Calu3 (cell line): Measurements from ENCODE around the gene KAZN. TPM values are rescaled to one million over a fixed set of nuclear protein-coding genes. Genes with fewer than 3 reads are reported as not detected.

Experiments used
- BruUV-seq: library from RNA; stranded (reverse); fragments of 400-500 nt; replicated peaks from 2 replicates; lab custom pipeline; 2021; lab: Mats Ljungman, UMichigan
- CTCF ChIA-PET: fragments of 300-600 bp; sonication (Branson Sonifier 250); formaldehyde crosslinking; loops from one replicate; lab custom pipeline; 2022; ENCODE audit warnings: antibody characterized with exemption; lab: Charles Lee
- DNase-seq: peaks from one replicate; pipeline ENCODE4 v3.0.0; 2022
- H3K27ac Mint-ChIP-seq: one replicate; pipeline ENCODE4 v1.8.0; 2022; ENCODE audit warnings: mixed read lengths; ENCODE audit not compliant: unreplicated experiment
- H3K27me3 Mint-ChIP-seq: one replicate; pipeline ENCODE4 v1.8.0; 2022; ENCODE audit warnings: mixed read lengths; ENCODE audit not compliant: unreplicated experiment
- H3K36me3 Mint-ChIP-seq: one replicate; pipeline ENCODE4 v1.8.0; 2022; ENCODE audit warnings: mild to moderate bottlenecking, moderate library complexity, mixed read lengths; ENCODE audit not compliant: insufficient read depth, unreplicated experiment
- H3K4me1 Mint-ChIP-seq: one replicate; pipeline ENCODE4 v1.8.0; 2022; ENCODE audit warnings: mild to moderate bottlenecking, low read depth, mixed read lengths; ENCODE audit not compliant: unreplicated experiment
- H3K4me3 Mint-ChIP-seq: one replicate; pipeline ENCODE4 v1.8.0; 2022; ENCODE audit warnings: mild to moderate bottlenecking, low read depth, moderate library complexity, mixed read lengths; ENCODE audit not compliant: unreplicated experiment
- H3K9me3 Mint-ChIP-seq: one replicate; pipeline ENCODE4 v1.8.0; 2022; ENCODE audit warnings: low read depth, mixed read lengths; ENCODE audit not compliant: unreplicated experiment
- intact Hi-C: fragments of 100-400 bp; cut with micrococcal nuclease; formaldehyde crosslinking; loops from one replicate; pipeline ENCODE4 v1.10.0; 2022; ENCODE audit not compliant: unreplicated experiment
- total RNA-seq: library from RNA; stranded (reverse); gene quantifications from 2 replicates; pipeline ENCODE4 v1.2.3, GENCODE V29; 2022
- TF ChIP-seq, protein P1 (sequence below): fragments of 200-600 bp; IDR thresholded peaks from one replicate; pipeline ENCODE4 v1.8.0; 2022; ENCODE audit warnings: antibody characterized with exemption; ENCODE audit not compliant: unreplicated experiment

KAZN gene
- total RNA-seq, 1 experiment from 2014 or later: 3.6 TPM

DNA sequence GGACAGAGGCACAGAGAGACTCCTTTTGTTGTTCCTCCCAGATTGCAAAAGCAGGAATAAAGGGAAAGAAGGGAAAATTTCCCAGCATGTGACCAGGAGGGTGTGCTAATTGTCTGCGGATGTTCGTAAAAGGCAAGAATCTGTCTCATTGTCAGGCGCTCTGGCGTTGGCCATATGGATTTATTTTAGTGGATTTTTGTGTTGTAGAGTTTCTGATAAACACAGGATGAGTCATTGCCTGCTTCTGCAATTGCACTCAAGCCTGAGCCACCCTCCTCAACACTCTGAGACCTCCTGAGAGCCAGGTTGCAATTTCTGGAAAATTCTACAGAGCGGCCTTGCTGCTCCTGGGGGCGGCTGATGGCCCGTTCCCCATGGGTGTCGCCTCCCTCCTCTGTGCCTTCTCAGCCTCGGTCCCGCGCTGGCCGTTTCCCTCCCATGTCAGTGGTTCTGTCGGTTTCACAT lies 227.7 kb downstream of the KAZN start:
- Mint-ChIP-seq H3K4me1 (no peaks in the 10 kb centered on the region), H3K4me3 (no peak overlapping the region), H3K27ac (no peak overlapping the region), H3K9me3 (no peaks in the 10 kb centered on the region), H3K36me3 (no peaks in the 10 kb centered on the region), H3K27me3 (peaks cover 50% of the 10 kb centered on the region)
- DNase-seq: no peak
- TF ChIP-seq, protein P1, sequence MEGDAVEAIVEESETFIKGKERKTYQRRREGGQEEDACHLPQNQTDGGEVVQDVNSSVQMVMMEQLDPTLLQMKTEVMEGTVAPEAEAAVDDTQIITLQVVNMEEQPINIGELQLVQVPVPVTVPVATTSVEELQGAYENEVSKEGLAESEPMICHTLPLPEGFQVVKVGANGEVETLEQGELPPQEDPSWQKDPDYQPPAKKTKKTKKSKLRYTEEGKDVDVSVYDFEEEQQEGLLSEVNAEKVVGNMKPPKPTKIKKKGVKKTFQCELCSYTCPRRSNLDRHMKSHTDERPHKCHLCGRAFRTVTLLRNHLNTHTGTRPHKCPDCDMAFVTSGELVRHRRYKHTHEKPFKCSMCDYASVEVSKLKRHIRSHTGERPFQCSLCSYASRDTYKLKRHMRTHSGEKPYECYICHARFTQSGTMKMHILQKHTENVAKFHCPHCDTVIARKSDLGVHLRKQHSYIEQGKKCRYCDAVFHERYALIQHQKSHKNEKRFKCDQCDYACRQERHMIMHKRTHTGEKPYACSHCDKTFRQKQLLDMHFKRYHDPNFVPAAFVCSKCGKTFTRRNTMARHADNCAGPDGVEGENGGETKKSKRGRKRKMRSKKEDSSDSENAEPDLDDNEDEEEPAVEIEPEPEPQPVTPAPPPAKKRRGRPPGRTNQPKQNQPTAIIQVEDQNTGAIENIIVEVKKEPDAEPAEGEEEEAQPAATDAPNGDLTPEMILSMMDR: no peak
- intact Hi-C loops: no loop called here
- CTCF ChIA-PET: no interaction called here
- BruUV-seq: no TSS peak

DNA sequence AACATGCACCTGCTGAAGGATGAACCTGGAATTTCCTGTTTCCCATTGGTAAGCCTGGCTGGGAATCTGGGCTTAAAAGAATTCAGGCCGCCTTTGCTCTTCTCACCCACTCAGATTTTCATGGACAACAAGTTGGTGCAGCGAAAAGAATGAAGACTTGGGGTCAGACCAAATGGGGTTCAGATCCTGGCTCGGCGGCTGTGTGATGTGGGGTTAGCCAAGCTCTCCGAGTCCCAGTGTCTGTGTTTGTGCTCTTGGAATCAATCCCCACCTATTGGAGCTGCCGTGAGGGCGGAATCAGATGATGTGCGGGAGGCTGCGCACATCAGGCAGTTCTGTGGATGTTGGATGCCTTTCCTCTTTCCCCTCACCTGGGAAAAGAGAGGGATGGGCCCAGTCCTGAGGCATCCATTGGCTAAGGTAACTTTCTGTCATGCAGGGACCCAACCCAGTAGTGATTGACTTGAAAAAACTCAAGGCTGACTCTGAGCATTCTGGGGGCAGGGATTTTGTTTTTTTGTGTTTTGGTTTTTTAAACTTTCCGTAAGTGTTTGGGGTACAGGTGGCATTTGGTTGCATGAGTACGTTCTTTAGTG lies 228.3 kb downstream of the KAZN start:
- no peaks in the 10 kb centered on the region for H3K36me3 Mint-ChIP-seq
- intact Hi-C loops: no loop called here
- H3K4me1 Mint-ChIP-seq: no peaks in the 10 kb centered on the region
- no peaks in the 10 kb centered on the region for H3K9me3 Mint-ChIP-seq
- peaks cover 54% of the 10 kb centered on the region for H3K27me3 Mint-ChIP-seq
- TF ChIP-seq, protein P1: no peak
- H3K4me3 Mint-ChIP-seq: no peak overlapping the region
- CTCF ChIA-PET: no interaction called here
- no TSS peak for BruUV-seq
- no peak overlapping the region for H3K27ac Mint-ChIP-seq
- no peak for DNase-seq

DNA sequence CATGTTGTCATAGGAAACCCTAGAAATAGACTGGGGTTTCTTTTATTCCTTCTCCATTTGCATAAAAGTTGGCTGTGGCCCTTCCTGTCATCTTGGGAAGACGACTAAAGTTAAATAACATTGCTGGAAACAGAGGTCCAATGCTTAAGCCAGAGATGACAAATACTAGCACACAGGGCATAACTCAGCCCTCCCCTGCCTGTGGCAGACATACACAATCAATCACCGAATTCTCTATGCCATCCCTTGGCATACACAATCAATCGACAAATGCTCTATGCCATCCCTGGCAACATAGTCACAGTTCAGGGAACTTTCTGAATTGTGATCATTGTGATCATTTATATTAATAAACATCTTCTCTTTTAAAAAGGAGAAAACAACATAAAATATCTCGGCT lies 229.4 kb downstream of the KAZN start:
- Mint-ChIP-seq H3K36me3 (no peaks in the 10 kb centered on the region), H3K9me3 (no peaks in the 10 kb centered on the region), H3K4me3 (no peak overlapping the region), H3K27ac (no peak overlapping the region), H3K27me3 (peaks cover 56% of the 10 kb centered on the region), H3K4me1 (no peaks in the 10 kb centered on the region)
- intact Hi-C loops: no loop called here
- DNase-seq: no peak
- TF ChIP-seq, protein P1: no peak
- no TSS peak for BruUV-seq
- CTCF ChIA-PET: interaction anchor here (0.9 kb wide), 1 partner anchor 10 kb away, joined by 3 read pairs; no protein-coding TSS in a partner anchor

DNA sequence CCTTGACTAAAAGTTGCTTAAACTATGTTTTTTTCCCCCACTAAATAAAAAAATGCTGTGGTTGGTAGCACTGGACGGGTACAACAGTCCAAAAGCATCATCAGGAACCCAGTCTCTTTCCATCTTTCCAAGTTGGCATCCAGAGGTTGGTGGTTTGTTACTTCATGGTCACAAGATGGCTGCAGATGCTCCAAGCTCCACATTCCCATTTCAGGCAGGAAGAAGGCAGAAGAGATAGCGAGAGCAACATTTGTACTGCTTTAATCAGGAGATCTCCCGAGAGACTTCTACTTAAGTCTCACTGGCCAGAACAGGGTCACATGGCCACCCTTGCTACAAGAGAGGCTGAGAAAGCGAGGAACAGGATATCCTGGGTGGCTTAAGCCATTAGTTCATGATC lies 230.2 kb downstream of the KAZN start:
- Mint-ChIP-seq H3K27ac (no peak overlapping the region), H3K9me3 (no peaks in the 10 kb centered on the region), H3K4me1 (no peaks in the 10 kb centered on the region), H3K4me3 (no peak overlapping the region), H3K27me3 (peaks cover 52% of the 10 kb centered on the region), H3K36me3 (no peaks in the 10 kb centered on the region)
- no peak for DNase-seq
- CTCF ChIA-PET: interaction anchor here (0.9 kb wide), 1 partner anchor 11 kb away, joined by 3 read pairs; no protein-coding TSS in a partner anchor
- intact Hi-C loops: no loop called here
- no TSS peak for BruUV-seq
- TF ChIP-seq, protein P1: no peak
